ENCODE measurements around the gene HOXC10.

The HOXC10 gene

DNA sequence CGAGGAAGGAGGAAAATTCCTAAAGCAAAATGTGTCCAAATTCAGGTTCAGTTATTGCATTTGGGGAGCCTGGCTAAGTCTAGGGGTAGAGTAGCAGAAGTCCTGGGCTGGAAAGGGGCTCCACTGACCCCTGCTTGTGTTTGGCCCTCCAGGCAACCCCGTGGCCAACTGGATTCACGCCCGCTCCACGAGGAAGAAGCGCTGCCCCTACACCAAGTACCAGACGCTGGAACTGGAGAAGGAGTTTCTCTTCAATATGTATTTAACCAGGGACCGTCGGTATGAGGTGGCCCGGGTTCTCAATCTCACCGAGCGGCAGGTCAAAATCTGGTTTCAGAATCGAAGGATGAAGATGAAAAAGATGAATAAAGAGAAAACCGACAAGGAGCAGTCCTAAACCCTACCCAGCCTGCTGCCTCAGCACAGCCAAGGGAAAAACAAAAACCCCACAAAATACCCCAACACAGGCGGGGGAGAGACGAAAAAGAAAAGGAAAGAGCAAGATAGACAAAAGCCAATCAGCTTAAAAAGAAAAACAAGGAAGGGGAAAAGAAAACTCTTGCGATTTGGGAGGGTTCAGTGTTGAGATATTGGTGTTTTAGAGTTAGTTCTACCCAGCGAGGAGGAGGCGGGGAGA, 17.4 kb downstream of the HOXC10 start:
- no peak overlapping the region for H3K4me3 Mint-ChIP-seq
- H3K9me3 Mint-ChIP-seq, result no peaks in the 10 kb centered on the region
- peaks cover 98% of the 10 kb centered on the region for H3K27me3 Mint-ChIP-seq
- no peak overlapping the region for H3K27ac Mint-ChIP-seq
- peaks cover 31% of the 10 kb centered on the region for H3K4me1 Mint-ChIP-seq (ENCODE audit: low read depth)
- no peaks in the 10 kb centered on the region for H3K36me3 Mint-ChIP-seq (ENCODE audit: low read depth)
- intact Hi-C loops (cut with micrococcal nuclease), result no loop called here

DNA sequence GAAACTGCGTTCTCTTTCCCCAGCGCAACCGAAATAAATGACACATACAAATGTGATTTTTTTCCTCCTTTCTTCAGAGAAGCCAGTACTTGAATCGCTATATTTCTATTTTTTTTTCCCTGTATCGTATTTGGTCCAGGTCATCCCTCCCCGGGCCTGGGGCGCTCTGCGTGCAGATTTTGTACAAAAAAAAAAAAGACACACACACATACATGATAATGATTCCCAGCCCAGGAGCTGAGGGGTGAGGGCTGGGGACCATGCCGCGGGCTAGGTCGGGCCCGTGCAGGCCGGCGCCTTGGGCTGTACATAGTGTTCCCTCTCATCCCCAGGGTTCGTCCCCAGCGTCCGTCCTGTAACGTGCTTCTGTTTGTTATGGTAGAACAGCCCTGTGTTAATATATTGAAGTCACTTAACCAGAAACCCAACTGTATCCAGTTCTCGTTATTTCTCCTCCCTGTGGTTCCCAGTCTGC, 18.0 kb downstream of the HOXC10 start:
- no peak overlapping the region for H3K4me3 Mint-ChIP-seq
- peaks cover 27% of the 10 kb centered on the region for H3K4me1 Mint-ChIP-seq (ENCODE audit: low read depth)
- no peaks in the 10 kb centered on the region for H3K36me3 Mint-ChIP-seq (ENCODE audit: low read depth)
- intact Hi-C loops (cut with micrococcal nuclease), result no loop called here
- H3K27me3 Mint-ChIP-seq, result peaks cover 98% of the 10 kb centered on the region
- H3K9me3 Mint-ChIP-seq, result no peaks in the 10 kb centered on the region
- H3K27ac Mint-ChIP-seq, result no peak overlapping the region

DNA sequence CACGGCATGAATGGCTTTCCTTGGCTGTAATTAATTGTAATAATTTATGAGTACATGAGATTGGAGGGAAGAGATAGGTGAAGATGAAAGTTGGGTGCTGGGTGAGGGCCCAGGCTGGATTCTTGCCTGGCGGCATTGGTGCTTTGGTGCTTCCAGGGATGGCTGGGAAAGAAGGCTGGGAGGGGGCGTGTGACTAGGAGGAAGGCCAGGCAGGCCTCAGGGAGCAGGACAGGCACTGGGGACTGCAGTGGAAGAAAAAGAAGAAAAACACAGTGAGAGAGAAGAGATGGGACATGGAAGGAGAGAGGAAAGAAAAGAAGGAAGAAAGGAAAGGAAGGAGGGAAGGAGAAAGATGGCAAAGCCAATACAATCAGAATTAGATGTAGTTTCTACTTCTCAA, 18.7 kb downstream of the HOXC10 start:
- intact Hi-C loops (cut with micrococcal nuclease), result no loop called here
- H3K4me1 Mint-ChIP-seq (ENCODE audit: low read depth), result peaks cover 27% of the 10 kb centered on the region

DNA sequence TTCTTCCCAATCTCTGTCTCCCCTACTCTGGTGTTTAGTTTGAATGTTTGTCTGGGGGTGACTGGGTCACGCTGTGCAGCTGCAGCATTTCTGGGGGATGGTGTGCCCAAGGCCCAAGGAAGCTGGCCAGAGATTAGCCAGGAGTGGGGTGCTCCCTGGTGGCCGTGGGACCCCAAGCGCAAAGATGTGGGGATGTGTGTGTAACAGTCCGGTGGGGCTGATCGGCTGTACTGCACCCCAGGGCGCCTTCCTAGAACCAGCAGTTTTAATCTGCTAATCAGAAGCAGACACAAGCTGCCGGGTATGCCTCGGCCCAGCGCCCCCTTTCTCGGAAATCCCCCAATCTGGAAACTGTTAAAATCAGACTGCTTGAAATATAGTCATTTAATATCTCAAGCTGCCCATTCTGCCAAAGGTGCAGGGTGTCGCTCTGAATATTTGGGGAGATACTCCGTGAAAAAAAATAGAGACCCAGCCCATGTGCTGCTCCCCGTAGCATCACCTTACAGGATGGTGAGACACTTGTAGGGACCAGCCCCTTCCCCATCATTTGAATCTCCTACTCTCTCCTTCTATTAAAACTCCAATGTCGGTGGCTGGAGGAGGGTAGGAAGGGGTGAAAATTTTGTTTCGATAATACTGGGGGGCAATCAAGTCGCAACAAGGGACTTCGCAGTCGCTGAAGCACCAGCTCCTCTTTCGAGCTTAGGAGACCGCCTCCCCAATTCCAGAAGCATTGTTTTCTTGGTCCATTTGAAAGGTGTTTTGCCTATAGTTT, 19.3 kb downstream of the HOXC10 start:
- peaks cover 30% of the 10 kb centered on the region for H3K4me1 Mint-ChIP-seq (ENCODE audit: low read depth)
- peaks cover 97% of the 10 kb centered on the region for H3K27me3 Mint-ChIP-seq
- no peak overlapping the region for H3K27ac Mint-ChIP-seq
- no peaks in the 10 kb centered on the region for H3K36me3 Mint-ChIP-seq (ENCODE audit: low read depth)
- H3K4me3 Mint-ChIP-seq, result no peak overlapping the region
- no peaks in the 10 kb centered on the region for H3K9me3 Mint-ChIP-seq
- intact Hi-C loops (cut with micrococcal nuclease), result no loop called here

More for the DNA sequence above, 18.7 kb downstream of the HOXC10 start:
- H3K4me3 Mint-ChIP-seq, result no peak overlapping the region
- no peak overlapping the region for H3K27ac Mint-ChIP-seq
- H3K9me3 Mint-ChIP-seq, result no peaks in the 10 kb centered on the region
- peaks cover 98% of the 10 kb centered on the region for H3K27me3 Mint-ChIP-seq
- no peaks in the 10 kb centered on the region for H3K36me3 Mint-ChIP-seq (ENCODE audit: low read depth)

DNA sequence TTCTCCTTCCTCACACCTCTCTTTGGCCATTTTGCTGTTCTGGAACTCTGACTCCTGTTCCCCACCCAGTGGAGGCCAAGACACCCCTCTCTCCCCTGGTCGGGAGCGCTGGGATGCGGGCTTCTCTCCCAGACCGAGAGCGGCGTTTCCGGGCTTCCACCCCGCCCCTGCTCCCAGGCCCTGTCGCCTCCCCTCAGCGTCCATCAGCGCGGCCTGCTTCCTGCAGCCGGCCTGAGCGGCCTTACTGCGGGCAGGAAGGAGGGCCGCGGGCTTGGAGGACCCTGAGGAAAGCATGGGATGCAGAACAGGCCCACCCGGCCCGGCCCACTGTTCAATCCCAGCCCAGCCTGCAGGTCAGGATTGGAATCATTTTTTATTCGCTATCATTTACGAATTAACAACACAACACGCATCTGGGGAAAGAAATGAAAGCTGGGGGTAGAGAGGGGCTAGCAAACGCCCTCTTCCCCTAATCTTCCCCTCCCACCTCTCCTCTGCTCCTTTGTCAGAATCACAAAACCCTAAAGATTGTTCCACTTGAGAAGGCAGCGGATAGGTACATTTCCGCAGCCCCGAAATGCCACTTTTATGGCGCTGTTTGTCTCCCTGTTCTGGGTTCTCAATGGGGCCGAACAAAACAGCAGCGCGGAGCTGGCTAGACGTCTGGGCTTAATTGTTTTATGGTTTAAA, 20.0 kb downstream of the HOXC10 start:
- no peak overlapping the region for H3K4me3 Mint-ChIP-seq
- H3K36me3 Mint-ChIP-seq (ENCODE audit: low read depth), result no peaks in the 10 kb centered on the region
- peaks cover 97% of the 10 kb centered on the region for H3K27me3 Mint-ChIP-seq
- no peak overlapping the region for H3K27ac Mint-ChIP-seq
- H3K4me1 Mint-ChIP-seq (ENCODE audit: low read depth), result peaks cover 35% of the 10 kb centered on the region
- no peaks in the 10 kb centered on the region for H3K9me3 Mint-ChIP-seq
- intact Hi-C loops (cut with micrococcal nuclease), result no loop called here

DNA sequence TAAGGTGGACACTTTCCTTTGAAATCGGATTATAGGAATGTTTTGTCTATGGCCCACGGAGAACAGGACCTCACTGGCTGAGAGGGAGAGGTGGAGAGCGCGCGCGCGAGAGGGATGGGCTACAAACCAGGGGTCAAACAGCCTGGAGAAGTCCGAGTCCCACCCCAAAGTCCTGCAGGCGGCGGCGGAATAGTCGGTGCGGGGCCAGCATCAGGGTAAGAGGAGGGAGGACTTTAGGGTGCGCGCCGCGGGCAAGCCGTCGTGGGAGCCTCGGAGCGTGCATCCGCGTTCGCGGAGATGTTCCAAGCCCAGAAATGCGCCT, 20.5 kb downstream of the HOXC10 start:
- H3K36me3 Mint-ChIP-seq (ENCODE audit: low read depth), result no peaks in the 10 kb centered on the region
- no peak overlapping the region for H3K27ac Mint-ChIP-seq
- intact Hi-C loops (cut with micrococcal nuclease), result no loop called here
- H3K4me1 Mint-ChIP-seq (ENCODE audit: low read depth), result peaks cover 30% of the 10 kb centered on the region
- H3K27me3 Mint-ChIP-seq, result peaks cover 97% of the 10 kb centered on the region
- H3K4me3 Mint-ChIP-seq, result no peak overlapping the region
- no peaks in the 10 kb centered on the region for H3K9me3 Mint-ChIP-seq

DNA sequence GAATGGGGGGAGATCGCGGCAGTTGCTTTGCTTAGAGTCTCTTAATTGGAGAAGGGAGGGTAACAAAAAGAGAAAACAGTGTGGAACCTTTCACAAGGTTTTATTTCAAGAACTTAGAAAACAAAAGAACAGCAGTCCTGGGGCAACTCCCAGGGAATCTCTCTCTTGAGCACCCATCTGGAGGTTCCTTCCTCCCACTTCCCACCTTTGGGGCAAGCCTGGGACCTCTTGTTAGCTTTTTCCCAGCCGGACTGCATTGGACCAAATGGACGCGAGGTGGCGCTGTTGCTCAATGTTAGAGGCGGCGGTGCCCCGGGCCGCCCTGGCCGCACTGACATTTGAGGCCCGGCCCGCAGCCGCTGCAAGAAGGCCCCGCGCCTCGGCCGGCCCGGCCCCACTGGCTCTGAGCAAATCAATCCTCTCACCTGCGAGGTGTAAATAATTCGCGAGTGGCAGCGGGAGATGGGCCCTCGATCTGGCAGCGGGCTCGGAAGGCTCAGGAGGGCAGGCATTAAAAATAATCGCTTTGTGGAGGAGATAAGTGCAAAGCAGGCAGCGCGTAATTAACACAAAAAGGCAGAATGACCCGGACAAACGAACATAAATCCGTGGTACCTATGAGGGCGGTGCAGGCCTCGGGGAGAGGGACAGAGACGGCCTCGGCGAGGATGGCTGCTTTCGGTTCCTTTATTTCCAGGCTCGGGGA, 21.1 kb downstream of the HOXC10 start:
- peak overlapping the region; percentile 74 for H3K4me3 Mint-ChIP-seq
- no peaks in the 10 kb centered on the region for H3K9me3 Mint-ChIP-seq
- H3K36me3 Mint-ChIP-seq (ENCODE audit: low read depth), result no peaks in the 10 kb centered on the region
- intact Hi-C loops (cut with micrococcal nuclease), result loop anchor here (1.0 kb wide), 2 partner anchors 185 to 195 kb away; no protein-coding TSS in a partner anchor
- H3K27me3 Mint-ChIP-seq, result peaks cover 95% of the 10 kb centered on the region
- H3K4me1 Mint-ChIP-seq (ENCODE audit: low read depth), result peaks cover 31% of the 10 kb centered on the region
- peak overlapping the region; percentile 30 for H3K27ac Mint-ChIP-seq

DNA sequence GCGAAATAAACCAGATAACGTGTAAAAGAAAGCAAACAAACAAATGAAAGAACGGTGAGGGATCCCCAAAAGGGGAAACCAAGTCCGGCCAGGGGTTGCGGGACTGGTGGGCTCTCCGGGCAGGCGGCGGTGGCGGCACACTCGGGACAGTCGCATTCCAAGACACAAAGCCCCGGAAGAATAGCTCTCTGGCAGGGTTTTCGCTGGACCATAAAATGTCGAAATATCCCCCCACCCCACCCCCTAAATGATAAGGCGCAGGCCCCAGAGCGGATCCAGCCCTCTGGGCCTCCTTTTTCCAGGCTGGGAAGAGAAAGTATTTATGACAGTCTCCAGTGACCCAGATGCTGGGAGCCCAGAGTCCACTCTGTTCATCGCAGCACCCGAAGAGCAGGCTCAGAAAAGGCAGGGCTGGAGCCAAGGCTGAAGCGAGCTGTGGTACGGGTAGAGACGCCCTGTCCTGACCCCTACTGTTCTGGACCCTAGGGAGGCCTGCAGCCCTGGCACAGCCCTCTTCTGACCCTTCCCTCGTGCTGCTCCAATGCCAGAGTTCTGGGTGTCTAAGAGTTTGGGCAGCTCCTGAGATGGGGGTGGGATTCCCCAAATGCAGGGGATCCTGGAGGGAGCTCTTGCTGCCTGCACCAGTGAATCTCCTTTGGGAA, 21.7 kb downstream of the HOXC10 start:
- Mint-ChIP-seq H3K4me1 (ENCODE audit: low read depth) (peaks cover 38% of the 10 kb centered on the region), H3K4me3 (peak overlapping the region; percentile 74), H3K9me3 (no peaks in the 10 kb centered on the region), H3K27me3 (peaks cover 95% of the 10 kb centered on the region), H3K27ac (peak overlapping the region; percentile 30), H3K36me3 (ENCODE audit: low read depth) (no peaks in the 10 kb centered on the region)
- intact Hi-C loops (cut with micrococcal nuclease), result loop anchor here (1.0 kb wide), 2 partner anchors 185 to 195 kb away; no protein-coding TSS in a partner anchor

DNA sequence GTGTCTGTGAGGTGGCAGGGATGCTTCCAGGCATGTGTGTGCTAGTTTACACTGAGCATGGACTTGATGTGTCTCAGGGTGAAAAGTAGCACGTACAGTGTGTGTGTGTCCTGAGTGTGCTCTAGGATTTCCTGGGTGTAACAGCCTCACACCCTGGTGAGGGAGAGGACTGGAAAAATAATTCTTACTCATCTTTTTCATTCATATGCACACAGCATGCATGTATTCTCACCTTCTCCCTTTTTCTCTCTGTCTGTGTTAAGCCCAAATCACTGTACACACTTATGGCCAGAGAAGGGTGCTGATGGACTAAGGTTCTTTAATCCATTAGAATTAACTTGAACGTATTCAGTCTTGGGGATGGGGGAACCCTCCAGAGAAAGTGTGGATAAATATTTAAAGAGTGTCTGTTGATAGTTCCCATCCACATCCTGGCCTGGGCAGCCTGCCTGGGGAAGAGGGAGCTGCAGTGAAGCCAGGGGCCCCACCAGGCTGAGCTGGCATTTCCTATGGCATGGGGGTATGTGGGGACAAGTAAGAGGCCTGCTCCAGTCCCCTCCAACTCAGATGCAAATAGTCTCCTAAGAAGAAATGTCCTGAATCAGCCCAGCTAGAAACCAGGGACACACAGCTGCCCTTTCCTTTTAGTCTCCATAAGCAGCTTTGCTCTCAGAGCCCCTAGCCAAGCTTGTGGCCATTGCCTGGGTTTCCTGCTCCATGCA, 22.8 kb downstream of the HOXC10 start:
- Mint-ChIP-seq H3K27ac (no peak overlapping the region), H3K4me1 (ENCODE audit: low read depth) (peaks cover 39% of the 10 kb centered on the region), H3K4me3 (no peak overlapping the region), H3K27me3 (peaks cover 93% of the 10 kb centered on the region), H3K9me3 (no peaks in the 10 kb centered on the region), H3K36me3 (ENCODE audit: low read depth) (no peaks in the 10 kb centered on the region)
- intact Hi-C loops (cut with micrococcal nuclease), result no loop called here

DNA sequence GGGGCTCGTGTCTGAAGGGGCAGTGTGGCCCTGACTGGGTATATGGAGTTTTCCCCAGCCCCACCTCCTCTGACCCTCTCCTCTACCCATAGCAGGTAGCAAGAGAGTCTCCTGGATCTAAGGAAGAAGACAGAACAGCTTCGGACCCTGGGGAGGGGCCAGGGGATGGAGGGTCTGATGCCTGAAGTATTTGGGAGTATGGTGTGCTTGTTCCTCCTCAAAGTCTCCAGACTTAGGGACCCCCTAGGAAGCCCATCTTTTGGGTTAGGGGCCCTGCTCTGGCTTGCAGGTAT, 23.3 kb downstream of the HOXC10 start:
- H3K36me3 Mint-ChIP-seq (ENCODE audit: low read depth), result no peaks in the 10 kb centered on the region
- peaks cover 93% of the 10 kb centered on the region for H3K27me3 Mint-ChIP-seq
- no peaks in the 10 kb centered on the region for H3K9me3 Mint-ChIP-seq
- H3K27ac Mint-ChIP-seq, result no peak overlapping the region
- peaks cover 39% of the 10 kb centered on the region for H3K4me1 Mint-ChIP-seq (ENCODE audit: low read depth)
- intact Hi-C loops (cut with micrococcal nuclease), result no loop called here
- no peak overlapping the region for H3K4me3 Mint-ChIP-seq

DNA sequence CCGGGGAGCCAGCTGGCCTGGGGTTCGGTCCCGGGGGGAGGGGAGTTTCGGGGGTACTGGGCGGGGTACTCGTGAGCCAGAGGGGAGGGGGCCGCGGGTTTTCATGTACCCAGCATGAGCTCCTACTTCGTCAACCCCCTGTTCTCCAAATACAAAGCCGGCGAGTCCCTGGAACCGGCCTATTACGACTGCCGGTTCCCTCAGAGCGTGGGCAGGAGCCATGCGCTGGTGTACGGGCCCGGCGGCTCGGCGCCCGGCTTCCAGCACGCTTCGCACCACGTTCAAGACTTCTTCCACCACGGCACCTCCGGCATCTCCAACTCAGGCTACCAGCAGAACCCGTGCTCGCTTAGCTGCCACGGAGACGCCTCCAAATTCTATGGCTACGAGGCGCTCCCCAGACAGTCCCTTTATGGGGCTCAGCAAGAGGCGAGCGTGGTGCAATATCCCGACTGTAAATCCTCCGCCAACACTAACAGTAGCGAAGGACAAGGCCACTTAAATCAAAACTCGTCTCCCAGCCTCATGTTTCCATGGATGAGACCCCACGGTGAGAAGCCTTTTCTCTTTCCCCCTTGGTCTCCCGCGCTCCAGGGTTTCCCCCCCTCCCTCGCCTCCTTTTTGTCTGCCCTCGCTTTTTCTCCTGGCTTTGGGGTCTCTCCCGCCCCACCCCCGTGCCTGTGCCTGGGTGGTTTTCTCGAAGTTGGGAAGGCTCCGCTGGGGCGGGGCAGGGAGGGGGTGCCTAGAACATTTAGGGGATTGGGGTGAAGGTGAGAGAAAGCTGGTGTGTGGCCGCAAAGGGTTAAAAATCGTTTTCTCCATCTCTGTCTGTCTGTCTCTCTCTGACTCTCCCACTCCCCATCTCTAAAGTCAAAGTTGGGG, 24.5 kb downstream of the HOXC10 start:
- Mint-ChIP-seq H3K4me3 (peak overlapping the region; percentile 44), H3K9me3 (no peaks in the 10 kb centered on the region), H3K27me3 (peaks cover 94% of the 10 kb centered on the region), H3K4me1 (ENCODE audit: low read depth) (peaks cover 42% of the 10 kb centered on the region), H3K36me3 (ENCODE audit: low read depth) (no peaks in the 10 kb centered on the region), H3K27ac (no peak overlapping the region)
- intact Hi-C loops (cut with micrococcal nuclease), result loop anchor here (5.0 kb wide), 1 partner anchor 128 kb away; no protein-coding TSS in a partner anchor
